H9 (cell line): ENCODE measurements around the gene FLOT2. TPM values are rescaled to one million over a fixed set of nuclear protein-coding genes. Genes with fewer than 3 reads are reported as not detected.
"Not testable (repeated sequence)": the region's sequence is repeated elsewhere in the genome, so short reads cannot be mapped to it uniquely, and the experiment has no call there.

Source experiments
- DNase-seq: peaks from one replicate; pipeline ENCODE4 v3.0.0-alpha.2; 2017
- H2AFZ ChIP-seq: one replicate; pipeline ENCODE4 v1.6.1; 2013; ENCODE audit warnings: mild to moderate bottlenecking, low read length, control low read depth, moderate library complexity
- H2AK5ac ChIP-seq: 2 replicates; pipeline ENCODE4 v1.6.1; 2013; ENCODE audit warnings: low read length, control low read depth, mixed read lengths; ENCODE audit not compliant: insufficient read length
- H2BK120ac ChIP-seq: one replicate; pipeline ENCODE4 v1.6.1; 2013; ENCODE audit warnings: low read depth, mild to moderate bottlenecking, low read length, control low read depth, inconsistent platforms; ENCODE audit not compliant: poor library complexity, severe bottlenecking
- H2BK12ac ChIP-seq: 2 replicates; pipeline ENCODE4 v1.6.1; 2013; ENCODE audit warnings: low read length, control low read depth, mixed read lengths, low read depth; ENCODE audit not compliant: insufficient read length
- H2BK15ac ChIP-seq: 2 replicates; pipeline ENCODE4 v1.6.1; 2013; ENCODE audit warnings: low read depth, low read length, control low read depth
- H2BK20ac ChIP-seq: one replicate; pipeline ENCODE4 v1.6.1; 2013; ENCODE audit warnings: low read depth, mild to moderate bottlenecking, low read length, control low read depth, inconsistent platforms; ENCODE audit not compliant: poor library complexity, severe bottlenecking
- H2BK5ac ChIP-seq: 2 replicates; pipeline ENCODE4 v1.6.1; 2013; ENCODE audit warnings: low read length, control low read depth, mixed read lengths; ENCODE audit not compliant: insufficient read length
- H3K14ac ChIP-seq: 2 replicates; pipeline ENCODE4 v1.6.1; 2013; ENCODE audit warnings: low read length, control low read depth; ENCODE audit not compliant: insufficient read depth
- H3K18ac ChIP-seq: 2 replicates; pipeline ENCODE4 v1.6.1; 2013; ENCODE audit warnings: low read depth, mild to moderate bottlenecking, mixed read lengths, low read length, control low read depth; ENCODE audit not compliant: insufficient read length
- H3K23ac ChIP-seq: 2 replicates; pipeline ENCODE4 v1.6.1; 2013; ENCODE audit warnings: low read length, control low read depth, mixed read lengths, low read depth; ENCODE audit not compliant: insufficient read length
- H3K23me2 ChIP-seq: 2 replicates; pipeline ENCODE4 v1.6.1; 2013; ENCODE audit warnings: low read depth, mild to moderate bottlenecking, mixed read lengths, low read length, control low read depth; ENCODE audit not compliant: insufficient read length, poor library complexity, severe bottlenecking
- H3K27ac ChIP-seq: 2 replicates; pipeline ENCODE4 v1.5.1; 2013; ENCODE audit warnings: low read length, control low read depth, mixed read lengths, low read depth; ENCODE audit not compliant: insufficient read length
- H3K27me3 ChIP-seq: 2 replicates; pipeline ENCODE4 v1.6.1; 2013; ENCODE audit warnings: low read length, control low read depth, inconsistent platforms; ENCODE audit not compliant: insufficient read depth
- H3K4ac ChIP-seq: 2 replicates; pipeline ENCODE4 v1.6.1; 2013; ENCODE audit warnings: low read depth, mild to moderate bottlenecking, control low read depth, inconsistent platforms, low read length, moderate library complexity
- H3K4me1 ChIP-seq: 2 replicates; pipeline ENCODE4 v1.6.1; 2013; ENCODE audit warnings: low read length, control low read depth, inconsistent platforms; ENCODE audit not compliant: insufficient read depth
- H3K4me2 ChIP-seq: 2 replicates; pipeline ENCODE4 v1.6.1; 2013; ENCODE audit warnings: low read length, control low read depth, mixed read lengths; ENCODE audit not compliant: insufficient read length, insufficient read depth
- H3K56ac ChIP-seq: 2 replicates; pipeline ENCODE4 v1.6.1; 2013; ENCODE audit warnings: low read depth, mild to moderate bottlenecking, mixed read lengths, low read length, control low read depth; ENCODE audit not compliant: insufficient read length
- H3K79me1 ChIP-seq: 2 replicates; pipeline ENCODE4 v1.6.1; 2013; ENCODE audit warnings: low read depth, mild to moderate bottlenecking, moderate library complexity, low read length, control low read depth, inconsistent platforms; ENCODE audit not compliant: insufficient read depth, poor library complexity, severe bottlenecking
- H3K79me2 ChIP-seq: 2 replicates; pipeline ENCODE4 v1.6.1; 2013; ENCODE audit warnings: low read length, control low read depth, inconsistent platforms; ENCODE audit not compliant: insufficient read depth
- H3K9ac ChIP-seq: 2 replicates; pipeline ENCODE4 v1.6.1; 2013; ENCODE audit warnings: low read length, control low read depth, mixed read lengths; ENCODE audit not compliant: insufficient read length; ENCODE audit errors: extremely low read depth
- H3K9me3 ChIP-seq: one replicate; pipeline ENCODE4 v1.6.1; 2013; ENCODE audit warnings: low read depth, low read length, inconsistent platforms; ENCODE audit not compliant: control insufficient read depth
- H3T11ph ChIP-seq: one replicate; pipeline ENCODE4 v1.6.1; 2013; ENCODE audit warnings: mild to moderate bottlenecking, low read length, control low read depth, inconsistent platforms
- H4K20me1 ChIP-seq: one replicate; pipeline ENCODE4 v1.6.1; 2013; ENCODE audit not compliant: control insufficient read depth, insufficient read length, insufficient read depth
- H4K5ac ChIP-seq: 2 replicates; pipeline ENCODE4 v1.6.1; 2013; ENCODE audit warnings: low read depth, mild to moderate bottlenecking, mixed read lengths, low read length, control low read depth; ENCODE audit not compliant: insufficient read length
- H4K8ac ChIP-seq: replicated peaks from 2 replicates; pipeline ENCODE4 v1.6.1; 2013; ENCODE audit warnings: low read length, control low read depth, mixed read lengths, low read depth; ENCODE audit not compliant: insufficient read length
- H4K91ac ChIP-seq: 2 replicates; pipeline ENCODE4 v1.6.1; 2013; ENCODE audit warnings: low read depth, mild to moderate bottlenecking, moderate library complexity, mixed read lengths, low read length, control low read depth; ENCODE audit not compliant: insufficient read length
- H3K27ac Mint-ChIP-seq, 3 experiments: 2 replicates in 2 of 3; 3 replicates in 1 of 3; pipeline ENCODE4 v1.8.0; 2020 to 2021; ENCODE audit warnings: mixed read lengths in 3 of 3, mild to moderate bottlenecking in 1 of 3, moderate library complexity in 1 of 3
- H3K27me3 Mint-ChIP-seq: 2 replicates; pipeline ENCODE4 v1.8.0; 2021; ENCODE audit warnings: low read depth, mild to moderate bottlenecking, moderate library complexity, mixed read lengths
- H3K36me3 Mint-ChIP-seq, 3 experiments: 2 replicates in 2 of 3; 3 replicates in 1 of 3; pipeline ENCODE4 v1.8.0; 2020 to 2021; ENCODE audit warnings: low read depth in 3 of 3, mixed read lengths in 3 of 3; ENCODE audit not compliant: insufficient read depth in 1 of 3
- H3K4me1 Mint-ChIP-seq, 2 experiments: 2 replicates each; pipeline ENCODE4 v1.8.0; 2020; ENCODE audit warnings: mixed read lengths in 2 of 2
- H3K4me3 Mint-ChIP-seq, 2 experiments: 2 replicates in 1 of 2; 3 replicates in 1 of 2; pipeline ENCODE4 v1.8.0; 2020 to 2021; ENCODE audit warnings: mild to moderate bottlenecking in 2 of 2, mixed read lengths in 2 of 2, moderate library complexity in 1 of 2
- H3K9me3 Mint-ChIP-seq, 2 experiments: 2 replicates in 1 of 2; 3 replicates in 1 of 2; pipeline ENCODE4 v1.8.0; 2020; ENCODE audit warnings: mild to moderate bottlenecking in 2 of 2, mixed read lengths in 2 of 2, moderate library complexity in 1 of 2
- CTCF ChIP-seq: fragments of 200-600 bp; sonication (generic); conservative IDR thresholded peaks from 3 replicates; pipeline ENCODE4 v1.8.0; 2021; ENCODE audit warnings: antibody characterized with exemption, mild to moderate bottlenecking
- WGBS: extraction: QIAGEN DNeasy Blood & Tissue Kit; methylation state at CpG from one replicate; pipeline ENCODE4 v1.1.7; 2013; ENCODE audit warnings: missing lambda C conversion rate, low lambda C conversion rate, mixed read lengths; ENCODE audit not compliant: insufficient read length; ENCODE audit errors: extremely low coverage; 5-methylcytosine and 5-hydroxymethylcytosine counted together
- total RNA-seq: library from RNA; stranded (reverse); gene quantifications from 2 replicates; pipeline ENCODE4 v1.2.1, GENCODE V29; 2021

FLOT2 gene
- total RNA-seq, 1 experiment from 2014 or later, result 173 TPM

GRCh38 chr17:28839221-28839620, 58.3 kb downstream of the FLOT2 start:
- Histone ChIP-seq H3K27me3 (no peaks in the 10 kb centered on the region), H2BK15ac (no peak overlapping the region), H2BK5ac (no peak overlapping the region), H3K4me2 (no peak overlapping the region), H2BK120ac (no peak overlapping the region), H3K14ac (no peak overlapping the region), H4K8ac (no peak overlapping the region), H2BK12ac (no peak overlapping the region), H4K20me1 (no peaks in the 10 kb centered on the region), H3K4ac (no peak overlapping the region), H3K18ac (no peak overlapping the region), H3K56ac (no peak overlapping the region), H3K23me2 (peaks cover 6% of the 10 kb centered on the region), H3K27ac (no peak overlapping the region), H3K9ac (no peak overlapping the region), H3T11ph (no peak overlapping the region), H3K23ac (no peak overlapping the region), H2AFZ (no peak overlapping the region), H3K79me1 (peaks cover 5% of the 10 kb centered on the region), H3K9me3 (no peaks in the 10 kb centered on the region), H3K4me1 (no peaks in the 10 kb centered on the region), H4K5ac (no peak overlapping the region), H2AK5ac (no peak overlapping the region), H2BK20ac (no peak overlapping the region), H3K79me2 (peaks cover 21% of the 10 kb centered on the region; the same call in 1 of the 2 replicates), H4K91ac (no peak overlapping the region)
- H3K4me3 Mint-ChIP-seq, result no peak overlapping the region
- H3K27me3 Mint-ChIP-seq, result no peaks in the 10 kb centered on the region
- peaks cover 3 to 7% (median 5%) of the 10 kb centered on the region in 3 experiments; a peak in 5 of 7 replicates for H3K36me3 Mint-ChIP-seq
- peaks cover 8 to 14% of the 10 kb centered on the region in 2 experiments for H3K4me1 Mint-ChIP-seq
- no peak for DNase-seq
- TF ChIP-seq CTCF, result no peak
- H3K27ac Mint-ChIP-seq, result peak overlapping the region; percentile 50 to 81 (median 63); a peak in 4 of 7 replicates
- WGBS, result no CpG with 5 or more reads among the region's 2 CpGs
- no peaks in the 10 kb centered on the region for H3K9me3 Mint-ChIP-seq

DNA sequence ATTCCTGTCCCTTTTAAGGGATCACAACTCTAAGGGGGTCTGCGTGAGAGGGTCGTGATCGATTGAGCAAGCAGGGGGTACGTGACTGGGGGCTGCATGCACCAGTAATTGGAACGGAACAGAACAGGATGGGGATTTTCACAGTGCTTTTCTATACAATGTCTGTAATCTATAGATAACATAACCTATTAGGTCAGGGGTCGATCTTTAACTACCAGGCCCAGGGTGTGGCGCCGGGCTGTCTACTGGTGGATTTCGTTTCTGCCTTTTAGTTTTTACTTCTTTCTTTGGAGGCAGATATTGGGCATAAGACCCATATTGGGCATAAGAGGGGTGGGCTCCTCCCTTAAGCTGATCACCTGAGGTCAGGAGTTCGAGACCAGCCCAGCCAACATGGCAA, 61.0 kb downstream of the FLOT2 start:
- peaks cover 3 to 16% (median 6%) of the 10 kb centered on the region in 3 experiments; a peak in 6 of 7 replicates for H3K36me3 Mint-ChIP-seq
- H3K9ac ChIP-seq, H2AFZ ChIP-seq, H3K4me3 Mint-ChIP-seq, H2BK12ac ChIP-seq, H2BK5ac ChIP-seq, H2BK120ac ChIP-seq, H3K4me1 ChIP-seq, H4K20me1 ChIP-seq, H3K4me2 ChIP-seq, H2AK5ac ChIP-seq, H3K14ac ChIP-seq, H3K4ac ChIP-seq, H3K4me1 Mint-ChIP-seq, H4K8ac ChIP-seq, H3K9me3 Mint-ChIP-seq, H3K23ac ChIP-seq, H3K23me2 ChIP-seq, H2BK15ac ChIP-seq, H3K27me3 Mint-ChIP-seq, H2BK20ac ChIP-seq, H4K91ac ChIP-seq, H3K27me3 ChIP-seq, H4K5ac ChIP-seq, H3K9me3 ChIP-seq, H3K18ac ChIP-seq, H3K56ac ChIP-seq, H3K79me1 ChIP-seq, H3K27ac ChIP-seq, H3T11ph ChIP-seq, DNase-seq: not testable (repeated sequence)
- no CpG with 5 or more reads among the region's 10 CpGs for WGBS
- peak overlapping the region; percentile 64 to 94 (median 92); a peak in 4 of 7 replicates for H3K27ac Mint-ChIP-seq
- H3K79me2 ChIP-seq, result peaks cover 14% of the 10 kb centered on the region; the same call in 1 of the 2 replicates
